Measurements from ENCODE around the gene PHF13.
"Not testable (repeated sequence)": the region's sequence is repeated elsewhere in the genome, so short reads cannot be mapped to it uniquely, and the experiment has no call there.

PHF13 gene

DNA sequence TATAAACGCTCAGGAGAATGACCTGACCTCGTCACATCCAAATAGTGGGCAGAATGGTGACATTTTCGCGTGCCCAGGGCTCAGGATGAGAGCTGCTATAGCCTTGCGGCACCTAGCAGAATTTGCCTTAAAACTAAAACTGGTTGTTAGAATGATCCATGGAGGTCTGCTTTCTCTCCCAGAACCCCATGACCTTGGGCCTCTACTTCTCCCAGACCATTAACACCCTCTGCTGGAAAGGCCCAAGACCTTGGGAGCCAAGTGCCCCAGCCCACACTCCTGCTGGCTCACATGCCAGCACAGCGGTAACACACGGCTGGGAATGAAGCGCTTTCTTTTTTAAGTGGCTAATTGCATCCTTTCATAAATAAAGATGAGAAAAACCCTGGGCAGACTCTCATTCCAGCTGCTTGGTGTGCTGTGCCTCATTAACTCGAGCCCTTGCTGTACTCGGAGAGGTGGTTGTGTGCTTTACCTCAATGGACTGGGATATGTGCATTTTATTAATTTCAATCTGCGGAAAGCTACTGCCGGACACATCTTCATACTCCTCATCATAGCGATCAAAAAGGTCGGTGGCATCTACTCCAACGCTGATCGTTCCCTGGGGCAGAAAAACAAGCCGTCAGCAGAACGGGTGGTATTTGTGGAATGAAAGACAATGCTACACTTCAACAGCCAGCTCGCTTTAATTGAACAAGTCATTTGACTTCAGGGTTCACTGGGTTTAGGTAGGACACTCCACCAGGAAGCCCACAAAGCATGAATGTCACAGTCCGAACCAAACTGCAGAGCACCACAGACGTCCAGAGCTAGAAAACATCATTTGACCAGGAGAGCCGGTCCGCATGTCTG lies 40.1 kb downstream of the PHF13 start:
- no peak for DNase-seq (ENCODE audit: low read depth in 2 of 2, low spot score in 1 of 2)

DNA sequence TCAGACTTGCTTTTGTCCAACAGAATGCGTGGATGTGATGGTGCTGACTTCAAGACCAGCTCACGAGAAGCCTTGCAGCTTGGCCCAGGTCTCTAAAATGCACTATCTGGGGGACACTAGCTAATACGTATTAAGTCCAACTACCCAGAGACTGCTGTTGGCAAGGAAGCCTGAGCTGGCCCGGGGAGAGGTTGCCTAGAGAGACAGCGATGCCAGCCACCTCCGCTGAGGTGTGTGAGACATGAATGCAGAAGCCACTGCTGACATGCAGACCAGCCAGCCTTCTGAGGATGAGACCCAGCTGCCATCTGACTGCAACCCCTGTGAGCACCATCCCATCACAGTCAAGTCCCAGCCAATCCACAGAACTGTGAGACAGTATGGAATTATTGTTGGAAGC lies 43.6 kb downstream of the PHF13 start:
- no peak for DNase-seq (ENCODE audit: low read depth in 2 of 2, low spot score in 1 of 2)

DNA sequence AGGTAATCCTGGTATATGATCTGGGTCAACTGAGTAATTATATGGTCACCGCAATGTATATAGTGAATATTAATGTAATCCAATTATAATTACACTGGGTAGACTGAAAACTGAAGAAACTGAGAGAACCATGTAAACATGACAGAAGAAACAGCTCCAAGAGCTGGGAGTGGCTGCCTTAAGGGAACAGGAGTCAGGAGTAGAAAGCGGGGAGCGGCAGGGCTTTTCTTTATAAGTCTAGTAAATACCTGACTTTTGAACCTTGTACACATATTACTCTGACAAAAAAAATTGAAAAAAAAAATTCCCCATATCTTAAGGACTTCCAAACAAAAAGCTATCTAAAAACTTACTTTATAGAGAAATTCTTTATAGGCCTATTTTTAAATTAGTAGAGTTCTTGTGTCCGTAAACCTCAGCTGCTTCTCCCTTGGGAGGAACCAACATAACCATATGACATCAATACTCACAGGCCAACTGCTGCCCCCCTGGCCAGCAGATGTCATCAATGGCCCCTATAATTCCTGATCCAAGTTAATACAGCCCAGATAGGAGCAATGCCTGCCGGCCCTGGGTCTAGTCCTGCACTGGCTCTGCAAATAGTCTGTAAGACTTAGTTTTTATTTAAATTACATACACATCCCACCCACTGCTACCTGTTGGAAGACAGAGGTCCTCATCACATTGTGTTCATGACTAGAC lies 45.0 kb downstream of the PHF13 start:
- DNase-seq (ENCODE audit: low read depth in 2 of 2, low spot score in 1 of 2), result no peak

DNA sequence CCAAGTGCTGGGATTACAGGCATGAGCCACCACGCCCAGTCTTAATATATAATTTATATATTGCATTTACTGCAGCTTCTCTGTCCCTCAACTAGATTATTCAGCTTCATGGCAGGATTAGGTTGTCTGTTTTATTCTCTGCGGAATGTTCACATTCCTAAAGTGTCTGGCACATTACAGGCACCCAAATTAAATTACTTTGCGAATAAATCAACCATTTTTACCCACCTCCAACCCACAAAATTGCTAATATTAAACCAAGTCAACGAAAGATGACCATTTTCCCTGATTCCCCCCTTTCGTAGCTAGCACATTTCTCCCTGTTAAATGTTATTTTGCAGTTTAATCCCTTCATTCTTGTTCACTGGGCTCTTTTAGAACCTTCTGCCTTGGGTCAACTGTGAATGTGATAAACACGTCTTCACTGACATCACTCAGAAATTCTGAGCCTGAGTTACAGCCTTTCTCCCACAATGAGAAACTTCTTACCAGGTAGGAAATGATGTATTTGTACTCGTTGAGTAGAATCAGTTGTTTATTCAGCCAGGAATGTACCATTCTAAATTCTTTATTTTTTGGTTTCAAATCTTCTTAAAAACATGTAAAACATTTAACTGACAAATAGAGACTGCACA lies 47.0 kb downstream of the PHF13 start:
- DNase-seq (ENCODE audit: low read depth in 2 of 2, low spot score in 1 of 2), result no peak

DNA sequence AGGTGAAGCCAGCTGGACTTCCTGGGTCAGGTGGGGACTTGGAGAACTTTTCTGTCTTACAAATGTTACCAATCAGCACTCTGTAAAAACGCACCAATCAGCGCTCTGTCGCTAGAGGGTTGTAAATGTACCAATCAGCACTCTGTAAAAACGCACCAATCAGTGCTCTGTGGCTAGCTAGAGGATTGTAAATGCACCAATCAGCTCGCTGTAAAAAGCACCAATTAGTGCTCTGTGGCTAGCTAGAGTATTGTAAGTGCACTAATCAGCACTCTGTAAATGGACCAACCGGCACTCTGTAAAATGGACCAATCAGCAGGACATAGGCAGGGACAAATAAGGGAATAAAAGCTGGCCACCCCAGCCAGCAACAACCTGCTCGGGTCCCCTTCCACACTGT lies 48.9 kb downstream of the PHF13 start:
- DNase-seq (ENCODE audit: low read depth in 2 of 2, low spot score in 1 of 2), result not testable (repeated sequence)

DNA sequence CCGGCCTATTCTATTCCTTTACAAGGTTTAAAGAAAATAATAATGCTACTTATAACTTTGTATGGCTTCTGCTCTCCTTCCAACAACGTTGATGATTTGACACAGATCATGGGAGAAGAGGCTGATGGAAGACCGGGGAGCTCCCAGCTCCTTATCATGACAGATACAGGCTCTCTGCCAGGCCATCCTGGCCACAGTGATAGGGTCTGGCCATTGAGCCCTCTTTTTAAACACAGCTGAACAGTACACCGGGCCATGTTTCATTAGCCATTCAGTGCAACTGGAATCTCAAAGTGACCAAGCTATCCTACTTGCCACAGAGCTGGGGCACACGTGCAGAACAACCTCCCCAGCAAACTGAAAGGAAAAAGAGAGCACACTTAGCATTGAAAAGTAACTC lies 53.2 kb downstream of the PHF13 start:
- no peak for DNase-seq (ENCODE audit: low read depth in 2 of 2, low spot score in 1 of 2)

DNA sequence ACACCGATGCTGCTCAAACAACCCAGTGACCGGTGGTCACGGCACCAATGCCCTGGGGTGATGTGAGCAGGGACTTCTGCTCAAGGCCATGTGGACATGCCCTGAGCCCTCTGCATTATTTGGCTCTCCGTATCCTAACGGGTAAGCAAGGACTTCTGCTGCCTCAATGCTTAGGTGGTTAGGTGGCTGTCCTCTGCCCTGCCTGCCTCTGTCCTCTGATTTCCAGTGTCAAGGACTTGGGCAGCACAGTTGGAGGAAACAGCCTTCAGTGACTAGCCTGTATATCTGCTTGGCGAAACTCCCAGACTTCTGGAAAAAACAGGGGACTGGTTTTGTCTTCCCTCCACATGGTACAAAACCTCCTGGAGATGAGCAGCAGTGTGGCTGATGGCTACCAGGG lies 53.6 kb downstream of the PHF13 start:
- DNase-seq (ENCODE audit: low read depth in 2 of 2, low spot score in 1 of 2), result no peak

DNA sequence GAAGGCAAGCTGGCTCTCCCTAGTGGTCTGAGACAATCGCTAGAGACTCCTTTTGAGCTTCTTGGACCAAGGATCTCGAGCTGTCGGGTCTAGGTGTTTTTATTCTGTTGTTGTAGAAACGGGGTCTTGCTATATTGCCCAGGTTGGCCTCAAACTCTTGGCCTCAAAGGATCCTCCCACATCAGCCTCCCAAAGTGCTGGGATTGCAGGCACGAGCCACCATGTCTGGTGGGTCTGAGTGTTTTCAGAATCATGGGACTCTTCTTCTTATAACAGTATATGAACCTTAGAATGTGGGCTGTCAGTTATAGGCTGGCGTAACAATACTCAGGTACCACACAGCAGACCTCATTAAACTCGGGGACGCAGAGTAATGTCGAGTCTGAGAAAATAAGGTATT lies 55.0 kb downstream of the PHF13 start:
- no peak for DNase-seq (ENCODE audit: low read depth in 2 of 2, low spot score in 1 of 2)

DNA sequence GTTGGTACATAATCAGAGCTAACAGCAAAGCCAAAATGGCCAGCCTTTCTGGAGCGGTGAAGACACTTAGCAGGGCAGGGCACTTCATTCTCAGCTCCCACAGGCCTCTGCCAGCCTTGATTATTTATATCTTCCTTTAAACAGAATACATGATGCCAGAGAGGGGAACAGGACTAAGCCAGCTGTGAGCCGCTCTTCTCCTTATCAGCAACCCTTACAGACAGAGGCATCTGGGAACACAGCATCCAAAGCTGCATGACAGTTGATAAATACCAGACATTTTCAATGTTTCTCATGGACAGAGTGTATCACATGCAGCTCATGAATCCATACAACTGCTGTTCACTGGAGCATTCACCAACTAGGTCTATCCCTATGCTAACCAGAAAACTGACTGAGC lies 59.0 kb downstream of the PHF13 start:
- no peak for DNase-seq (ENCODE audit: low read depth in 2 of 2, low spot score in 1 of 2)

All from stimulated activated CD8-positive, alpha-beta memory T cell treated with anti-CD3 and anti-CD28 coated beads, Interleukin-4, amount 100 ng/mL, for 1 hour (primary cell).